ENCODE measurements around the gene GRHL3.

The GRHL3 gene

GRCh38 chr1:24351918-24352627 lies 32.9 kb downstream of the GRHL3 start:
- H3K27ac ChIP-seq (ENCODE audit: low read depth in 2 of 2, low read length in 2 of 2) = no peak overlapping the region
- H3K9ac ChIP-seq (ENCODE audit: low read depth in 1 of 2, low read length in 2 of 2) = no peak overlapping the region
- no peaks in the 10 kb centered on the region for H3K4me1 ChIP-seq (ENCODE audit: control insufficient read depth in 2 of 2, insufficient read depth in 2 of 2, low read length in 2 of 2)
- no peak overlapping the region for H3K4me3 ChIP-seq (ENCODE audit: low read length in 2 of 2)
- peaks cover 0 to 3% of the 10 kb centered on the region in 2 donors for H3K27me3 ChIP-seq (ENCODE audit: control insufficient read depth in 2 of 2, insufficient read depth in 2 of 2, low read length in 2 of 2)
- H3K36me3 ChIP-seq (ENCODE audit: control insufficient read depth in 2 of 2, insufficient read depth in 2 of 2, low read length in 2 of 2) = peaks cover 0 to 2% of the 10 kb centered on the region in 2 donors
- H3K9me3 ChIP-seq (ENCODE audit: control insufficient read depth in 2 of 2, low read length in 2 of 2) = no peaks in the 10 kb centered on the region

- H3K36me3 ChIP-seq (ENCODE audit: control insufficient read depth in 2 of 2, insufficient read depth in 2 of 2, low read length in 2 of 2) = peaks cover 8 to 9% of the 10 kb centered on the region in 2 donors
- no peak overlapping the region for H3K27ac ChIP-seq (ENCODE audit: low read depth in 2 of 2, low read length in 2 of 2)
- H3K4me3 ChIP-seq (ENCODE audit: low read length in 2 of 2) = no peak overlapping the region
- H3K27me3 ChIP-seq (ENCODE audit: control insufficient read depth in 2 of 2, insufficient read depth in 2 of 2, low read length in 2 of 2) = no peaks in the 10 kb centered on the region
- no peaks in the 10 kb centered on the region for H3K4me1 ChIP-seq (ENCODE audit: control insufficient read depth in 2 of 2, insufficient read depth in 2 of 2, low read length in 2 of 2)
- H3K9ac ChIP-seq (ENCODE audit: low read depth in 1 of 2, low read length in 2 of 2) = no peak overlapping the region
- H3K9me3 ChIP-seq (ENCODE audit: control insufficient read depth in 2 of 2, low read length in 2 of 2) = no peaks in the 10 kb centered on the region
Measured at GRCh38 chr1:24353292-24353891, 34.2 kb downstream of the GRHL3 start.

GRCh38 chr1:24355466-24355865 lies 36.3 kb downstream of the GRHL3 start:
- H3K9ac ChIP-seq (ENCODE audit: low read depth in 1 of 2, low read length in 2 of 2) = no peak overlapping the region
- peaks cover 15 to 16% of the 10 kb centered on the region in 2 donors for H3K36me3 ChIP-seq (ENCODE audit: control insufficient read depth in 2 of 2, insufficient read depth in 2 of 2, low read length in 2 of 2)
- H3K4me1 ChIP-seq (ENCODE audit: control insufficient read depth in 2 of 2, insufficient read depth in 2 of 2, low read length in 2 of 2) = no peaks in the 10 kb centered on the region
- H3K27ac ChIP-seq (ENCODE audit: low read depth in 2 of 2, low read length in 2 of 2) = no peak overlapping the region
- no peak overlapping the region for H3K4me3 ChIP-seq (ENCODE audit: low read length in 2 of 2)
- H3K9me3 ChIP-seq (ENCODE audit: control insufficient read depth in 2 of 2, low read length in 2 of 2) = no peaks in the 10 kb centered on the region
- H3K27me3 ChIP-seq (ENCODE audit: control insufficient read depth in 2 of 2, insufficient read depth in 2 of 2, low read length in 2 of 2) = no peaks in the 10 kb centered on the region

GRCh38 chr1:24357038-24357437 lies 37.9 kb downstream of the GRHL3 start:
- no peaks in the 10 kb centered on the region for H3K4me1 ChIP-seq (ENCODE audit: control insufficient read depth in 2 of 2, insufficient read depth in 2 of 2, low read length in 2 of 2)
- no peaks in the 10 kb centered on the region for H3K9me3 ChIP-seq (ENCODE audit: control insufficient read depth in 2 of 2, low read length in 2 of 2)
- H3K27me3 ChIP-seq (ENCODE audit: control insufficient read depth in 2 of 2, insufficient read depth in 2 of 2, low read length in 2 of 2) = no peaks in the 10 kb centered on the region
- H3K36me3 ChIP-seq (ENCODE audit: control insufficient read depth in 2 of 2, insufficient read depth in 2 of 2, low read length in 2 of 2) = peaks cover 15 to 16% of the 10 kb centered on the region in 2 donors
- H3K27ac ChIP-seq (ENCODE audit: low read depth in 2 of 2, low read length in 2 of 2) = no peak overlapping the region
- H3K9ac ChIP-seq (ENCODE audit: low read depth in 1 of 2, low read length in 2 of 2) = no peak overlapping the region
- H3K4me3 ChIP-seq (ENCODE audit: low read length in 2 of 2) = no peak overlapping the region

- no peak overlapping the region for H3K4me3 ChIP-seq (ENCODE audit: low read length in 2 of 2)
- H3K27me3 ChIP-seq (ENCODE audit: control insufficient read depth in 2 of 2, insufficient read depth in 2 of 2, low read length in 2 of 2) = no peaks in the 10 kb centered on the region
- peaks cover 15 to 16% of the 10 kb centered on the region in 2 donors for H3K36me3 ChIP-seq (ENCODE audit: control insufficient read depth in 2 of 2, insufficient read depth in 2 of 2, low read length in 2 of 2)
- no peak overlapping the region for H3K27ac ChIP-seq (ENCODE audit: low read depth in 2 of 2, low read length in 2 of 2)
- no peak overlapping the region for H3K9ac ChIP-seq (ENCODE audit: low read depth in 1 of 2, low read length in 2 of 2)
- H3K9me3 ChIP-seq (ENCODE audit: control insufficient read depth in 2 of 2, low read length in 2 of 2) = no peaks in the 10 kb centered on the region
- H3K4me1 ChIP-seq (ENCODE audit: control insufficient read depth in 2 of 2, insufficient read depth in 2 of 2, low read length in 2 of 2) = peaks cover 16 to 27% of the 10 kb centered on the region in 2 donors
Measured at GRCh38 chr1:24360681-24361080, 41.5 kb downstream of the GRHL3 start.

GRCh38 chr1:24361811-24362210 lies 42.7 kb downstream of the GRHL3 start:
- Histone ChIP-seq H3K27me3 (ENCODE audit: control insufficient read depth in 2 of 2, insufficient read depth in 2 of 2, low read length in 2 of 2) (no peaks in the 10 kb centered on the region), H3K9me3 (ENCODE audit: control insufficient read depth in 2 of 2, low read length in 2 of 2) (no peaks in the 10 kb centered on the region), H3K4me3 (ENCODE audit: low read length in 2 of 2) (no peak overlapping the region), H3K27ac (ENCODE audit: low read depth in 2 of 2, low read length in 2 of 2) (no peak overlapping the region), H3K36me3 (ENCODE audit: control insufficient read depth in 2 of 2, insufficient read depth in 2 of 2, low read length in 2 of 2) (peaks cover 15 to 17% of the 10 kb centered on the region in 2 donors), H3K4me1 (ENCODE audit: control insufficient read depth in 2 of 2, insufficient read depth in 2 of 2, low read length in 2 of 2) (peaks cover 17 to 33% of the 10 kb centered on the region in 2 donors), H3K9ac (ENCODE audit: low read depth in 1 of 2, low read length in 2 of 2) (no peak overlapping the region)

- Histone ChIP-seq H3K36me3 (ENCODE audit: control insufficient read depth in 2 of 2, insufficient read depth in 2 of 2, low read length in 2 of 2) (peaks cover 13 to 18% of the 10 kb centered on the region in 2 donors), H3K9me3 (ENCODE audit: control insufficient read depth in 2 of 2, low read length in 2 of 2) (no peaks in the 10 kb centered on the region), H3K27me3 (ENCODE audit: control insufficient read depth in 2 of 2, insufficient read depth in 2 of 2, low read length in 2 of 2) (no peaks in the 10 kb centered on the region), H3K4me1 (ENCODE audit: control insufficient read depth in 2 of 2, insufficient read depth in 2 of 2, low read length in 2 of 2) (peaks cover 17 to 33% of the 10 kb centered on the region in 2 donors), H3K9ac (ENCODE audit: low read depth in 1 of 2, low read length in 2 of 2) (no peak overlapping the region), H3K27ac (ENCODE audit: low read depth in 2 of 2, low read length in 2 of 2) (no peak overlapping the region), H3K4me3 (ENCODE audit: low read length in 2 of 2) (no peak overlapping the region)
Measured at GRCh38 chr1:24362396-24362795, 43.2 kb downstream of the GRHL3 start.

- Histone ChIP-seq H3K27ac (ENCODE audit: low read depth in 2 of 2, low read length in 2 of 2) (no peak overlapping the region), H3K9me3 (ENCODE audit: control insufficient read depth in 2 of 2, low read length in 2 of 2) (no peaks in the 10 kb centered on the region), H3K27me3 (ENCODE audit: control insufficient read depth in 2 of 2, insufficient read depth in 2 of 2, low read length in 2 of 2) (no peaks in the 10 kb centered on the region), H3K36me3 (ENCODE audit: control insufficient read depth in 2 of 2, insufficient read depth in 2 of 2, low read length in 2 of 2) (peaks cover 10 to 14% of the 10 kb centered on the region in 2 donors), H3K4me1 (ENCODE audit: control insufficient read depth in 2 of 2, insufficient read depth in 2 of 2, low read length in 2 of 2) (peaks cover 17 to 33% of the 10 kb centered on the region in 2 donors), H3K4me3 (ENCODE audit: low read length in 2 of 2) (no peak overlapping the region), H3K9ac (ENCODE audit: low read depth in 1 of 2, low read length in 2 of 2) (no peak overlapping the region)
Measured at GRCh38 chr1:24362982-24363614, 43.9 kb downstream of the GRHL3 start.

GRCh38 chr1:24363994-24364393 lies 44.8 kb downstream of the GRHL3 start:
- H3K9ac ChIP-seq (ENCODE audit: low read depth in 1 of 2, low read length in 2 of 2) = no peak overlapping the region
- H3K27me3 ChIP-seq (ENCODE audit: control insufficient read depth in 2 of 2, insufficient read depth in 2 of 2, low read length in 2 of 2) = no peaks in the 10 kb centered on the region
- H3K27ac ChIP-seq (ENCODE audit: low read depth in 2 of 2, low read length in 2 of 2) = no peak overlapping the region
- H3K36me3 ChIP-seq (ENCODE audit: control insufficient read depth in 2 of 2, insufficient read depth in 2 of 2, low read length in 2 of 2) = peaks cover 9 to 16% of the 10 kb centered on the region in 2 donors
- peaks cover 17 to 33% of the 10 kb centered on the region in 2 donors for H3K4me1 ChIP-seq (ENCODE audit: control insufficient read depth in 2 of 2, insufficient read depth in 2 of 2, low read length in 2 of 2)
- H3K9me3 ChIP-seq (ENCODE audit: control insufficient read depth in 2 of 2, low read length in 2 of 2) = no peaks in the 10 kb centered on the region
- H3K4me3 ChIP-seq (ENCODE audit: low read length in 2 of 2) = no peak overlapping the region

GRCh38 chr1:24364605-24364974 lies 45.4 kb downstream of the GRHL3 start:
- no peaks in the 10 kb centered on the region for H3K27me3 ChIP-seq (ENCODE audit: control insufficient read depth in 2 of 2, insufficient read depth in 2 of 2, low read length in 2 of 2)
- H3K36me3 ChIP-seq (ENCODE audit: control insufficient read depth in 2 of 2, insufficient read depth in 2 of 2, low read length in 2 of 2) = peaks cover 5 to 10% of the 10 kb centered on the region in 2 donors
- H3K27ac ChIP-seq (ENCODE audit: low read depth in 2 of 2, low read length in 2 of 2) = peak overlapping the region; percentile 45 to 46
- no peaks in the 10 kb centered on the region for H3K9me3 ChIP-seq (ENCODE audit: control insufficient read depth in 2 of 2, low read length in 2 of 2)
- H3K4me1 ChIP-seq (ENCODE audit: control insufficient read depth in 2 of 2, insufficient read depth in 2 of 2, low read length in 2 of 2) = peaks cover 17 to 33% of the 10 kb centered on the region in 2 donors
- H3K4me3 ChIP-seq (ENCODE audit: low read length in 2 of 2) = no peak overlapping the region
- H3K9ac ChIP-seq (ENCODE audit: low read depth in 1 of 2, low read length in 2 of 2) = peak overlapping the region in 1 of 2 donors; percentile 18

All from mucosa of rectum (tissue), 2 donors.